Pancreas (tissue), 10 donors: ENCODE data around the gene ARHGEF3. TPM values are rescaled to one million over a fixed set of nuclear protein-coding genes. Genes with fewer than 3 reads are reported as not detected.

Experiments
- ATAC-seq, 4 donors: fragments of 200-7000 bp; cut with Tn5 transposase; one replicate each; pipeline versions ENCODE4 v1.8.0 to v1.9.1; 2020; ENCODE audit warnings: mild to moderate bottlenecking in 4 of 4, moderate library complexity in 4 of 4
- DNase-seq, 6 donors: peaks; one replicate each; pipeline ENCODE4 v3.0.0-alpha.2; 2020
- FAIRE-seq: peaks from 2 replicates; lab custom pipeline; 2012; peaks lifted over from hg19 to GRCh38; lab: Jason Lieb, UNC
- H3K27ac ChIP-seq, 4 donors: fragments of 200-600 bp; sonication (generic); 1 replicate in 3 of 4; 2 replicates in 1 of 4; pipeline versions ENCODE4 v1.5.0 to v1.8.0; 2020
- H3K27me3 ChIP-seq, 4 donors: fragments of 200-600 bp; one replicate each; pipeline ENCODE4 v1.8.0; 2021
- H3K36me3 ChIP-seq, 3 donors: fragments of 200-600 bp; sonication (generic) in 1 of 3; one replicate each; pipeline versions ENCODE4 v1.5.0 to v1.8.0; 2020 to 2021
- H3K4me1 ChIP-seq, 3 donors: fragments of 200-600 bp; one replicate each; pipeline ENCODE4 v1.8.0; 2021
- H3K4me3 ChIP-seq, 4 donors: fragments of 200-600 bp; sonication (generic) in 2 of 4; one replicate each; pipeline versions ENCODE4 v1.5.0 to v1.8.0; 2020 to 2021
- H3K9me3 ChIP-seq, 4 donors: fragments of 200-600 bp; one replicate each; pipeline ENCODE4 v1.8.0; 2021
- WGBS, 2 donors: extraction: QIAGEN DNeasy Blood & Tissue Kit; methylation state at CpG; one replicate each; pipeline ENCODE4 v1.1.7; 2013; 5-methylcytosine and 5-hydroxymethylcytosine counted together
- intact Hi-C, 3 donors: fragments of 100-400 bp; cut with DNase I; formaldehyde crosslinking; loops; one replicate each; pipeline versions ENCODE4 v1.11.1 to v1.14.2; 2022
- polyA plus RNA-seq, 2 donors: library from polyadenylated mRNA; stranded (reverse); fragments of 200-250 nt; gene quantifications; one replicate each; pipeline ENCODE4 v1.2.3, GENCODE V29; 2013
- total RNA-seq, 6 donors: library from RNA; stranded (reverse); fragmentation: NEBNext Ultra II Directional in 4 of 6; extraction: Animal tissue kit (Norgen Biotek cat#: 25700) in 4 of 6; gene quantifications; one replicate each; pipeline versions ENCODE4 v1.2.1 to v1.2.4, GENCODE V29; 2021 to 2023
- TF ChIP-seq, protein P1 (sequence below), 4 donors: fragments of 200-600 bp; sonication (generic) in 3 of 4; IDR thresholded peaks; one replicate each; pipeline versions ENCODE4 v1.5.0 to v1.8.0; 2021; ENCODE audit warnings: antibody characterized with exemption in 4 of 4
- donor health status: healthy with polysubstance abuse.
- donor health status: DM: no; HTN: no; CAD: no; lungs with moderate emphysema.
- donor health status: DM: no; HTN: no; CAD: no.
- donor health status: control.
- donor health status: control.
- donor health status: Bipolar disorder and iron deficiency.
- donor health status: DM: yes; HTN: yes; CAD: no.
- donor health status: DM: no; HTN: no; CAD: no.
- donor health status: DM: no; HTN: no; CAD: no.
- donor health status: DM: yes; HTN: yes; CAD: no.

ARHGEF3 gene
- total and polyA plus RNA-seq, 8 donors = 11.4 to 36.5 (median 25.6) TPM

DNA sequence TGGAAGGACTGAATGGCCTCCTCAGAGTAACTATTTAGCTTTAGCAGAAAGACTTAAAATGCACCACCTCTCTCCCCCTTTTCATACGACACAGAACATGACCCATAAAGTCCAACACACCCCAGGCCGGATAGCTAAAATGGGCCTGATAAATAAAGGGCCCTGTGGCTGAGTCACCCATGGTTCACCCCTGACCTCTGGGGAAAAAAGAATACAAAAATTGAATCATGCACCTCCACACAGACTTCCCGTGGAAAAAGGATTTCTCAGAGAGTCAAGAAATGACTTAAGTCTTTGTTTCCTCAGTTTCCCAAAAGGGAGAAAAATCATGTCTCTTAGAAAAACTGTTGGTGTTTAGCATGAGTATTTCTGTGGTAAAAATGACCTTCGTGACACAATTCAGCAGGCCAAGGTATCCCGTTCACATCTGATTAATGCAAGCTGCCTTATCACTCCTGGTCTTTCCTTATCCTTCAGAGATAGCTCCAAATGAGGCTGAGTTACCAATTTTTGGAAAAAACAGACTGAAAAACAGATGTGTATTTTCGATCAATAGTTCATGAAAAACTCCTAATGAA lies 34.0 kb upstream of the ARHGEF3 start:
- 82 to 84% methylated on average over 6 of the region's 6 CpGs for WGBS, 2 donors
- Histone ChIP-seq H3K27me3 (no peaks in the 10 kb centered on the region), H3K4me1 (no peaks in the 10 kb centered on the region), H3K9me3 (no peaks in the 10 kb centered on the region), H3K36me3 (no peaks in the 10 kb centered on the region), H3K4me3 (no peak overlapping the region), H3K27ac (no peak overlapping the region)
- intact Hi-C loops = no loop called here
- TF ChIP-seq, protein P1, sequence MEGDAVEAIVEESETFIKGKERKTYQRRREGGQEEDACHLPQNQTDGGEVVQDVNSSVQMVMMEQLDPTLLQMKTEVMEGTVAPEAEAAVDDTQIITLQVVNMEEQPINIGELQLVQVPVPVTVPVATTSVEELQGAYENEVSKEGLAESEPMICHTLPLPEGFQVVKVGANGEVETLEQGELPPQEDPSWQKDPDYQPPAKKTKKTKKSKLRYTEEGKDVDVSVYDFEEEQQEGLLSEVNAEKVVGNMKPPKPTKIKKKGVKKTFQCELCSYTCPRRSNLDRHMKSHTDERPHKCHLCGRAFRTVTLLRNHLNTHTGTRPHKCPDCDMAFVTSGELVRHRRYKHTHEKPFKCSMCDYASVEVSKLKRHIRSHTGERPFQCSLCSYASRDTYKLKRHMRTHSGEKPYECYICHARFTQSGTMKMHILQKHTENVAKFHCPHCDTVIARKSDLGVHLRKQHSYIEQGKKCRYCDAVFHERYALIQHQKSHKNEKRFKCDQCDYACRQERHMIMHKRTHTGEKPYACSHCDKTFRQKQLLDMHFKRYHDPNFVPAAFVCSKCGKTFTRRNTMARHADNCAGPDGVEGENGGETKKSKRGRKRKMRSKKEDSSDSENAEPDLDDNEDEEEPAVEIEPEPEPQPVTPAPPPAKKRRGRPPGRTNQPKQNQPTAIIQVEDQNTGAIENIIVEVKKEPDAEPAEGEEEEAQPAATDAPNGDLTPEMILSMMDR (IDR thresholded peaks at IDR 0.05) = no peak
- FAIRE-seq = no peak
- no peak for DNase-seq
- ATAC-seq = no peak

DNA sequence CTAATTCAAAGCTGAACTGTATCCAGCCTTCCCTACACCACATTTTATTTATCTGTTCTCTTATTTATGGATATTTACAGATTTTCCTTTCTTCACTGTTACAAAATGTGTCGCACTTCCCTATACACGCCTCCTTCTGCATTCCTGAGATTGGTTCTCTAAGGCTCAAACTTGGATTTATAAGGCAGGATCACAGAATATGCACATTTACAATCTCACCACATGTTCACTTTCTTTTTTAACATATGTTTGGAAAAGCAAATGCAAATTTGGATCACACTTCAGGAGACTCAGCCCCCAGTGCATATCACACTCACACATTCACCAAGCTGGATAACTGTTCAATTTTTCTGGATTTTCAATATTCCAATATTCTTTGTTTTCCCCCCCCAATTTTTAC lies 31.8 kb upstream of the ARHGEF3 start:
- no peaks in the 10 kb centered on the region for H3K27me3 ChIP-seq
- no peak overlapping the region for H3K4me3 ChIP-seq
- WGBS, 2 donors = 93 to 95% methylated on average over 2 of the region's 2 CpGs
- FAIRE-seq (no peak), ATAC-seq (no peak), DNase-seq (no peak)
- intact Hi-C loops = no loop called here
- H3K9me3 ChIP-seq = no peaks in the 10 kb centered on the region
- TF ChIP-seq, protein P1 (IDR thresholded peaks at IDR 0.05) = no peak
- H3K36me3 ChIP-seq = no peaks in the 10 kb centered on the region
- H3K4me1 ChIP-seq = no peaks in the 10 kb centered on the region
- H3K27ac ChIP-seq = no peak overlapping the region

DNA sequence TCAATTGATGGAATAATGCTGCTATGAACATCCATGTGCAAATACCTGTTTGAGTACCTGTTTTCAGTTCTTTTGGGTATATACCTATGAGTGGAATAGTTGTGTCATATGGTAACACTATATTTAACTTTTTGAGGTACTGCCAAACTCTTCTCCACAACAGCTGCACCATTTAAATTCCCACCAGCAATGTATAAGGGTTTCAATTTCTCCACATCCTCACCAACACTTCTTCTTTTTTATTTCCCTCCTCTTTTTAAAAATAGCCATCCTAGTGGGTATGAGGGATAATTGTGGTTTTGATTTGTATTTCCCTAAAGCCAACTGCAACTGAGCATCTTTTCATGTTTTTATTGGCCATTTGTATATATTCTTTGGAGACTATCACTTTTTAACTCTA lies 31.3 kb upstream of the ARHGEF3 start:
- Histone ChIP-seq H3K27me3 (no peaks in the 10 kb centered on the region), H3K36me3 (no peaks in the 10 kb centered on the region), H3K27ac (no peak overlapping the region), H3K9me3 (no peaks in the 10 kb centered on the region), H3K4me1 (no peaks in the 10 kb centered on the region), H3K4me3 (no peak overlapping the region)
- no peak for ATAC-seq
- no peak for DNase-seq
- TF ChIP-seq, protein P1 (IDR thresholded peaks at IDR 0.05) = no peak
- intact Hi-C loops = no loop called here
- FAIRE-seq = no peak

DNA sequence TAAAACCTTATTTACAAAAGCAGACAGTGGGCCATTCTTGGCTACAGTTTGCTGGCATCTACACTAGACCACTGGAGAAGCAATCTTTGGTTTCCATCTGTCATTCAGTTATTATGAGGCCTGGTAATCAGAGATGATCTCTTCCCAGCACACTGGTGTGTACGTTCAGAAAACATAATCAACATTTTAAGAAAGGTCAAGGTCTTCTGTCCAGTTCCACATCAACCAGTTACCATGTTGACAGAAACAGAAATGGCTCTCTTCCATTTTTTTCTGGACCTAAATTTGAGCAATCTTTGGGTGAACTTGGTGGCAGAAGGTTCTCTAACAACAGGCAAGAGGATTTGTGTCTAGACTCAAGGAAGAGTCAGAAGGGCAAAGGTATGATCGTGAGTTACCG lies 29.8 kb upstream of the ARHGEF3 start:
- 71 to 76% methylated on average over 3 of the region's 3 CpGs for WGBS, 2 donors
- DNase-seq = no peak
- Histone ChIP-seq H3K27me3 (no peaks in the 10 kb centered on the region), H3K4me3 (no peak overlapping the region), H3K27ac (no peak overlapping the region), H3K4me1 (no peaks in the 10 kb centered on the region), H3K36me3 (no peaks in the 10 kb centered on the region), H3K9me3 (no peaks in the 10 kb centered on the region)
- intact Hi-C loops = no loop called here
- TF ChIP-seq, protein P1 (IDR thresholded peaks at IDR 0.05) = no peak
- no peak for FAIRE-seq
- ATAC-seq = no peak

DNA sequence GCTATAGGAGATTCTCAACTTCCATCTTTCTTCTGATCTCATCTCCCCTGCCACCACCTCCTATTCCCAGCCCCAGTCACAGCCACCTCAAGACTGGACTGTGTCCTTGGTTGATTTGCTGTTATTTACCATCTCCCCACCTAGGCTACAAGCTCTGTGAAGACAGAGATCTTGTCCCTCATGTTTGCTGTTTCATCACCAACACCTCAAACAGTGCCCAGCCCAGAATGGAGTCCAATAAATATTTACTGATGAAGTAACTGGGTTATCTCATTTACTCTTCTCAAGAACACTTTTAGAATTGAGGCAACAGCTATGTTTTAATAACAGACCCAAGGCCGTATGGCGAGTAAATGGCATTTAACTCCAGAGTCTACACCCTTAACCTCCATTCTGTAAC lies 29.1 kb upstream of the ARHGEF3 start:
- H3K27me3 ChIP-seq = no peaks in the 10 kb centered on the region
- H3K27ac ChIP-seq = no peak overlapping the region
- intact Hi-C loops = no loop called here
- H3K4me3 ChIP-seq = no peak overlapping the region
- WGBS, 2 donors = 75 to 89% methylated on average over 2 of the region's 2 CpGs
- H3K36me3 ChIP-seq = no peaks in the 10 kb centered on the region
- ATAC-seq (no peak), DNase-seq (no peak), FAIRE-seq (no peak)
- H3K9me3 ChIP-seq = no peaks in the 10 kb centered on the region
- TF ChIP-seq, protein P1 (IDR thresholded peaks at IDR 0.05) = no peak
- no peaks in the 10 kb centered on the region for H3K4me1 ChIP-seq
